Suppressor macrophage treated with lipopolysaccharide for 4 hours (primary cell): Measurements from ENCODE around the gene PAQR7.
A peak's percentile ranks its signal among the peaks of the same experiment; 100 is the strongest.
"Not testable (repeated sequence)": the region's sequence is repeated elsewhere in the genome, so short reads cannot be mapped to it uniquely, and the experiment has no call there.

Experiments
- DNase-seq: peaks from one replicate; pipeline ENCODE4 v3.0.0-alpha.2; 2020

The PAQR7 gene

GRCh38 chr1:25844536-25845337, 30.8 kb downstream of the PAQR7 start:
- DNase-seq = peak; percentile 75

DNA sequence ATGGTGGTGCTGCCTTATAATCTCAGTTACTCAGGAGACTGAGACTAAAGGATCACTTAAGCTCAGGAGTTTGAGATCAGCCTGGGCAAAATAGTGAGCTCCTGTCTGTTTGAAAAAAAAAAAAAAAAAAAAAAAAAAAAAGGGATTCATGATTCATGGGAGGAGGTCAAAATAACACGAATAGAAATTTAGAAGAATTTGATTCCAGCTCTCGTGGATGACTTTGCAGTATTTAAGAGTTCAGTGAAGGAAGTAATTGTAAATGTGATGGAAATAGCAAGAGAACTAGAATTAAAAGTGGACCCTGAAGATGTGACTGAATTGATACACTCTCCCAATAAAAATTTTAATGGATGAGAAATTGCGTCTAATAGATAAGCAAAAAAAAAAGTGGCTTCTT, 32.0 kb downstream of the PAQR7 start:
- DNase-seq = no peak

DNA sequence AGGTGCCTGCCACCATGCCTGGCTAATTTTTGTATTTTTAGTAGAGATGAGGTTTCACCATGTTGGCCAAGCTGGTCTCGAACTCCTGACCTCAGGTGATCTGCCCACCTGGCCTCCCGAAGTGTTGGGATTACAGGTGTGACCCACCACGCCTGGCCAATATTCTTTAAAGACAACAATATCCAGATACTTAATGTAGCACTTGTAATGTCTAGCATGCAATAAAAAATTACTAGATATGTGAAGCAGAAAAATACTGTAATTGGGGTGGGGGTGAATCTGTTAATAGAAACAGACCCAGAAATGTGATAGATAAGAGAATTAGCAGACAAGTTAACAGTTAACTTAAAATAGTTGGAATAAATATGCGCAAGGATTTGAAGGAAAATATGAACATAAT, 35.7 kb downstream of the PAQR7 start:
- DNase-seq = not testable (repeated sequence)

DNA sequence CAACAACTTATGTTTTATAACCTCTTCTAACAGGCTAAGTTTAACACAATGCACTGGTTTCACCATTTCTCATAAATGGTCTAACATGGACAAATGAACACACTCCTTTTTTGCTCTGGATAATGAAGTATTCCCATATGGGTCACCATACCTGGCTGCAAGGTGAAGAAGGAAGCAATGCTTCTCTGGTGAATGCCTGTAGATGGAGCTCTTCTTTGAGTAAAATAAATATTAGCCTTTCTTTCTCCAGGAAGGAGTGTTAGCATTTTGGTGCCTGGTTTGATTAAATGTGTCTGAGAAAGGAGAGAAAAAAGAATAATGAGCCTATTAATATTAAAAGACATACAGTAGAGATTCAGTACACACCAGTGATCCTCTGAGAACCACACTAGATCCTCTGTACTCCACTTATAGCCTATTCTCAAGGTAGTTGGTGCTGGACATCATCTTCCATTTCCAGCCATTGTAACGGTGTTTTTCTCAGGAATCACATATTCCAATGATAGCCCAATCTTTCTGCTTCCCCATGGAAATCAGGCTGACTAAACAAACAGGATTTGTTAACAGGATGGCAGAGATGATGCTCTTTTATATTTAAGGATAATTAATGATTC, 38.1 kb downstream of the PAQR7 start:
- no peak for DNase-seq

DNA sequence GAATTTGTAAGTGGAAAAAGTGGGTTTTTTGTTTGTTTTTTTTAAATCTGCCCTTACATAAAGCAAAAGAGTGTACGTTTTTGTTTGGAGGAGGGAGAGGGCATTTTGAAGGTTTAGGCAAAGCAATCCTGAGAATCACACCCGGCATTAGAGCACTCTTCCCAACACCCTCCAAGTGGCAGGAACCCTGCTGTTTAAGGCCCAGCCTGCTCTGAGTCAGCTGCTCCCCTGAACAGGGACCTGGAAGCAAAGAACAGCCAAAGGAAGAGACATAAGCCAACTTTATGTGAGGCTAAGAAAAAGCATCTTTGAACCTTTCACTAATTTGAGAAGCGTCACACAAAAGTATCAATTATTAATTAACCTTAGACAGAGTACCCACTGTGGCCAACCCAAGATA, 38.8 kb downstream of the PAQR7 start:
- DNase-seq = no peak

- DNase-seq = no peak
Measured at GRCh38 chr1:25834894-25835293, 40.6 kb downstream of the PAQR7 start.

- DNase-seq = no peak
Measured at GRCh38 chr1:25833158-25833557, 42.4 kb downstream of the PAQR7 start.

- no peak for DNase-seq
Measured at GRCh38 chr1:25832336-25833037, 43.0 kb downstream of the PAQR7 start.

GRCh38 chr1:25831569-25832196, 43.8 kb downstream of the PAQR7 start:
- DNase-seq = no peak

DNA sequence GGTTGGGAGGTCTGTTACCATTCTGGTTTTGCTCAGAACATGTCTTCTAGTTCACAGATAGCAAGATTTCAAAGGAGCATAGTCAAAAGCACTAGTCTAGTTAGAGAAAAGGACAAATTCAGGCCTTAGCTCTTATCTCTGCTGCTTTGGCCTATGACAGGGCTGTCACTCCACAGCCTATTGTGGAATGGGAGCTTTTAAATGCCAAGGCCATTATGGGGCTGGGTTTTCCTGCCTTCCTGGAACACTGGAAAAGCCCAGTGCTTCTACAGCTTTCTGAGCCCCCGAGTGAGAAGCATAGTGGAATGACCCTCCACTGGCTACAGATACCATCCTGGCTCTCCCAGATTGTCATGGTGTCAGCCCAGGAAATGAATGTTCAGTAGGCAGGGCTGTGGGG, 46.5 kb downstream of the PAQR7 start:
- DNase-seq = no peak

- DNase-seq = no peak
Measured at GRCh38 chr1:25828491-25828890, 47.0 kb downstream of the PAQR7 start.

DNA sequence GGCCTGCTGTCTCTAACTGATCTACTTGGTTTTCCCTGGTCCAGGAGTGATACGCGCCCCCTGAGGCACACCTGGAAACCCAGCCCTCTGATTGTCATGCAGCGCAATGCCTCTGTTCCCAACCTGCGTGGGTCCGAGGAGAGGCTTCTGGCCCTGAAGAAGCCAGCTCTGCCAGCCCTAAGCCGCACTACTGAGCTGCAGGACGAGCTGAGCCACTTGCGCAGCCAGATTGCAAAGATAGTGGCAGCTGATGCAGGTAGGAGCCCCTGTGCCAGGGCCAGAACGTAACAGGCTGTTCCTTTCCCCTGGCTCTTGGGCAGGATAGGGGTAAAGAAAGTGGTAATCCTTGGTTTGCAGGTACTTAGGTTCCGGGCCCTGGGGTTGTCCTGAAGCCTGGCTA, 48.9 kb downstream of the PAQR7 start:
- DNase-seq = no peak

DNA sequence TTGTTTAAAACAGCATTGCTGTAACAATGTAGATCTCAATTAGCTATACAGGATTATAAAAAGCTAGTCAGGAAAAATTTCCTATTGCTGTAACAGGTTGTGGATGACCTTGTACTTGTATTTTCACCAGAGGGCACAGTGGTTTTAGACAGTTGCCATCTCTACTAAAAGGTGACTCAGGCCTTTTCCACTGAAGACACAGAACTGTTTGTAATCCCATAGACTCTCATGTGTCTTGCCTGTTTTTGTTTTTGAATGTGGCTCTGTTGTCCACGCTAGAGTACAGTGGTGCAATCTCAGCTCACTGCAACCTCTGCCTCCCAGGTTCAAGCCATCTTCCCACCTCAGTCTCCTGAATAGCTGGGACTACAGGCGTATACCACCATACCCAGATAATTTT, 49.9 kb downstream of the PAQR7 start:
- DNase-seq = no peak

GRCh38 chr1:25821630-25822091, 53.8 kb downstream of the PAQR7 start:
- no peak for DNase-seq

DNA sequence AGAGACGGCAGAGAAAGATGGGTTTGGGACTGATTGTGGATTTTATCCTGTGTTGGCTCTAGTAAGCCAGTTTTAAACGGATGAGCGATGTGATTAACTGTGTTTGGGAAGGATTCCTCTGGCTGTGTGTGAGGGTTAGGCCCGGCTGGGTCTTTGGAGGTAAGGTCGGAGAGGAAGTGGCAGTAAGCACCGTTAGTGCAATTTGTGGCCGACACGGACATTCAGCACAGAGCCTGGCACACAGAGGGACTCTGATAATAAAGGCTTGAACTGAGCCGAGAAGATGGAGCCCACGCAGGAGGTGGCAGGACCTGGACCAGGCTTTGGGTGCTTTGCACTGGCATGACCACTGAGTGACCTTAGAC, 54.4 kb downstream of the PAQR7 start:
- DNase-seq = no peak

- DNase-seq = peak; percentile 66
Measured at GRCh38 chr1:25820247-25821111, 55.0 kb downstream of the PAQR7 start.

- peak; percentile 79 for DNase-seq
Measured at GRCh38 chr1:25819491-25820246, 55.8 kb downstream of the PAQR7 start, which contains the start of gene MTFR1L. Gene MTFR1L (plus strand): TSS chr1:25819954. CDS start chr1:25823105, 3,151 bp downstream.

DNA sequence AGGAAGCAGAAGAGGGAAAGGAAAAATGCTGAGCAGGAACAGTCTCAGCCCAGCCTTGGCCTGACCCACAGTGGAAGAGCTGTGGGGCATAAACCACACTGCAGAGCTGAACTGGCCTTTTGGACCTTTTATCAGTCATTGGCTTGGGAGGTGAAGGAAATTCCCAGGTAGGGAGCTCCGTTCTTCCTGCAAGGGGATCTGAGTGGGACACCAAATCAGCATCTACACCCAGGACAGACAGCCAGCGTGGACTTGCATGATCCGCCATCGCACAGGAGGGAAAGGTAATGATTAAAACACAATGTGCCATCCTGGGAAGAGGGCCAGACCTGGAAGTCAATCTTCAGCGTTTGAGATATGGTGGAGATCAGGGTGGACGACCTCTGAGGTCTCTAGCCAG, 56.9 kb downstream of the PAQR7 start:
- DNase-seq = no peak

DNA sequence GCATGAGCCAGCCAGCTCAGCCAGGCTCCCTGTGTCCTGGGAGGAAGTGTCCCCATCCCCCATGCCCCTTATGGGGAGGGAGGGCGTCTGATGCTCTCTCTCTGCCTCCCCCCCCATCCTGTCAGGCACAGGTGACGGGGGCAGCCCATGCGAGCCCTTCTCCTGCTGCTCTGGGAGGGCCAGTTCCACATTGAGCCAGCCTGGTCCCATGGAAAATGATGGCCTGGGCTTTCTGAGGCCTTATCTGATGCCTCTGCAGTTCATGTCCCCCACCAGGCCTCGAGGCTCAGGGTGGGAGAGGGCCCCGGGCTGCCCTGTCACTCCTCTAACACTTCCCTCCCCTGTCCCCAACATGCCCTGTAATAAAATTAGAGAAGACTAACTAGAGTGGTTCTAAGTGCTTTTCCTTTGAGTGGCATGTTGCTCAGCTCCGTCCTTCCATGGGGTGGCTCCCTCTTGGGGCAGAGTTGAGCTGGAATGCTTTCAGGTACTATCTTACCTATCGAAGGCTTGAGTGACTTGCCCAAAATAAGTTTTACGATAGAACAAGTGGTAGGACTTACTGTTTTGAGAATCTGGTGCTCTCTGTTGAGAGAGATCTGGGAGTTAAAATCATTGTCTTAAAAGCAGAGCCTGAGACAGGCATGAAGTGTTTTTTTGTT, 57.5 kb downstream of the PAQR7 start:
- DNase-seq = no peak

- DNase-seq = no peak
Measured at GRCh38 chr1:25816112-25816718, 59.3 kb downstream of the PAQR7 start.
